HEK293 (cell line): ENCODE measurements around the gene TXN.

Experiments
- ZNF112 ChIP-seq: fragments of 450-650 bp; formaldehyde crosslinking; IDR thresholded peaks from 2 replicates; pipeline ENCODE4 v1.5.0; 2017; ENCODE audit warnings: missing biosample characterization, missing genetic modification characterization
- ZNF121 ChIP-seq: fragments of 450-650 bp; formaldehyde crosslinking; IDR thresholded peaks from 2 replicates; pipeline ENCODE4 v1.5.1; 2016; ENCODE audit warnings: missing biosample characterization, missing genetic modification characterization
- ZNF24 ChIP-seq: fragments of 450-650 bp; formaldehyde crosslinking; IDR thresholded peaks from 2 replicates; pipeline ENCODE4 v1.5.1; 2016; ENCODE audit warnings: missing biosample characterization, missing genetic modification characterization
- ZNF394 ChIP-seq: fragments of 450-650 bp; formaldehyde crosslinking; IDR thresholded peaks from 2 replicates; pipeline ENCODE4 v1.5.1; 2016; ENCODE audit warnings: missing biosample characterization, missing genetic modification characterization, mild to moderate bottlenecking, moderate library complexity, borderline replicate concordance
- ZNF596 ChIP-seq: fragments of 450-650 bp; IDR thresholded peaks from 2 replicates; pipeline ENCODE4 v1.5.0; 2018; ENCODE audit warnings: missing biosample characterization, mild to moderate bottlenecking, missing genetic modification characterization, moderate library complexity
- TF ChIP-seq, protein P1 (sequence below): fragments of 450-650 bp; formaldehyde crosslinking; IDR thresholded peaks from 2 replicates; pipeline ENCODE4 v1.5.1; 2016; ENCODE audit warnings: missing biosample characterization, missing genetic modification characterization, low read depth
- TF ChIP-seq, protein P2 (sequence below): fragments of 450-650 bp; formaldehyde crosslinking; IDR thresholded peaks from 2 replicates; pipeline ENCODE4 v1.5.1; 2016; ENCODE audit warnings: missing biosample characterization, missing genetic modification characterization

DNA sequence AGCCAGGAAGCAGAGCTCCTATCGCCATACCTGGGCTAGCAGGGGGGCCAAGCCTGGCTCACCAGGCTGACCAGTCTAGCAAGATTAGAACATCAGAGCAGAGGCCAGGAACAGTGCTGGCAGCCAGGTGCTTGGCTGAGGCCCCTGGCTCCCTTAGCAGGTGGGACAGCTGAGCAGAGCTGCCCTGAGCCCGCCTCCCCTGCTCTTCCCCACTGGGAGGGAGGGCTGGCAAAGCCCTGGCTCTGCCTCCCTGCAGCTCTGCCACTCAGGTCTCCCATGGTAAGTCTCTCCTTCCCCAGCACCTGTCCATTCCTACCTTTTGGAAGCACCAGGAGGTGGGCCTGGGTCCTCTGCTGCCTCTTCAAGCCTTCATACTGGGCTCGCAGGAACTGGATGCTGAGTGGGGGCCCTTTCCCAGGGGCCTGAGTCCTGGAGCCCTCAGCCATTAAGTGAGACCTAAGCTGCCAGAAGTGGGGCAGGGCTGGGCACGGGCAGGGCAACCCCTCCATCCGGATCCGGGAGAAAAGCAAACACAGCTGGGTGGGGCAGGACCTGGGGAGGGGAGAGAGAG is 49.2 kb downstream of the TXN start:
- TF ChIP-seq ZNF394 (tag by site-specific recombination) = no peak
- no peak for TF ChIP-seq ZNF24 (tag by site-specific recombination)
- no peak for TF ChIP-seq ZNF112 (tag by site-specific recombination)
- TF ChIP-seq ZNF121 (tag by site-specific recombination) = no peak
- TF ChIP-seq, protein P1, sequence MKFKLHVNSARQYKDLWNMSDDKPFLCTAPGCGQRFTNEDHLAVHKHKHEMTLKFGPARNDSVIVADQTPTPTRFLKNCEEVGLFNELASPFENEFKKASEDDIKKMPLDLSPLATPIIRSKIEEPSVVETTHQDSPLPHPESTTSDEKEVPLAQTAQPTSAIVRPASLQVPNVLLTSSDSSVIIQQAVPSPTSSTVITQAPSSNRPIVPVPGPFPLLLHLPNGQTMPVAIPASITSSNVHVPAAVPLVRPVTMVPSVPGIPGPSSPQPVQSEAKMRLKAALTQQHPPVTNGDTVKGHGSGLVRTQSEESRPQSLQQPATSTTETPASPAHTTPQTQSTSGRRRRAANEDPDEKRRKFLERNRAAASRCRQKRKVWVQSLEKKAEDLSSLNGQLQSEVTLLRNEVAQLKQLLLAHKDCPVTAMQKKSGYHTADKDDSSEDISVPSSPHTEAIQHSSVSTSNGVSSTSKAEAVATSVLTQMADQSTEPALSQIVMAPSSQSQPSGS (tag by site-specific recombination) = no peak
- TF ChIP-seq, protein P2, sequence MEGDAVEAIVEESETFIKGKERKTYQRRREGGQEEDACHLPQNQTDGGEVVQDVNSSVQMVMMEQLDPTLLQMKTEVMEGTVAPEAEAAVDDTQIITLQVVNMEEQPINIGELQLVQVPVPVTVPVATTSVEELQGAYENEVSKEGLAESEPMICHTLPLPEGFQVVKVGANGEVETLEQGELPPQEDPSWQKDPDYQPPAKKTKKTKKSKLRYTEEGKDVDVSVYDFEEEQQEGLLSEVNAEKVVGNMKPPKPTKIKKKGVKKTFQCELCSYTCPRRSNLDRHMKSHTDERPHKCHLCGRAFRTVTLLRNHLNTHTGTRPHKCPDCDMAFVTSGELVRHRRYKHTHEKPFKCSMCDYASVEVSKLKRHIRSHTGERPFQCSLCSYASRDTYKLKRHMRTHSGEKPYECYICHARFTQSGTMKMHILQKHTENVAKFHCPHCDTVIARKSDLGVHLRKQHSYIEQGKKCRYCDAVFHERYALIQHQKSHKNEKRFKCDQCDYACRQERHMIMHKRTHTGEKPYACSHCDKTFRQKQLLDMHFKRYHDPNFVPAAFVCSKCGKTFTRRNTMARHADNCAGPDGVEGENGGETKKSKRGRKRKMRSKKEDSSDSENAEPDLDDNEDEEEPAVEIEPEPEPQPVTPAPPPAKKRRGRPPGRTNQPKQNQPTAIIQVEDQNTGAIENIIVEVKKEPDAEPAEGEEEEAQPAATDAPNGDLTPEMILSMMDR (tag by site-specific recombination) = no peak
- TF ChIP-seq ZNF596 = no peak
